BE2C (cell line): ENCODE results near the gene LENEP.

ENCODE experiments used
- DNase-seq: peaks from one replicate; pipeline ENCODE4 v3.0.0-alpha.2; 2020
- H3K27me3 ChIP-seq: fragments of 250-450 bp; sonication (Bioruptor Pico); 2 replicates; pipeline ENCODE4 v1.5.1; 2020; ENCODE audit warnings: mild to moderate bottlenecking
- H3K36me3 ChIP-seq: fragments of 250-450 bp; sonication (Bioruptor Pico); 2 replicates; pipeline ENCODE4 v1.5.1; 2020; ENCODE audit warnings: mild to moderate bottlenecking
- H3K4me1 ChIP-seq: fragments of 250-450 bp; sonication (Bioruptor Pico); 2 replicates; pipeline ENCODE4 v1.5.1; 2020
- H3K4me3 ChIP-seq: 2 replicates; pipeline ENCODE4 v1.5.1; 2011; ENCODE audit warnings: low read depth, low read length
- H3K9me3 ChIP-seq: fragments of 250-450 bp; sonication (Bioruptor Pico); 2 replicates; pipeline ENCODE4 v1.5.1; 2020
- TF ChIP-seq, protein P1 (sequence below): IDR thresholded peaks from 2 replicates; pipeline ENCODE4 v1.5.1; 2012; ENCODE audit warnings: mild to moderate bottlenecking, low read depth, low read length

Gene LENEP

GRCh38 chr1:154955718-154956543 lies 37.5 kb upstream of the LENEP start, which contains the start of gene PBXIP1:
Gene PBXIP1 (minus strand): TSS chr1:154956099. CDS start chr1:154953721, 2,378 bp downstream.
- H3K9me3 ChIP-seq, result no peaks in the 10 kb centered on the region
- no peaks in the 10 kb centered on the region for H3K27me3 ChIP-seq
- H3K4me3 ChIP-seq, result peak within 1 kb of the TSS; percentile 76
- DNase-seq, result peak; percentile 82
- H3K4me1 ChIP-seq, result peaks cover 8% of the 10 kb centered on the region; the same call in 1 of the 2 replicates
- TF ChIP-seq, protein P1, sequence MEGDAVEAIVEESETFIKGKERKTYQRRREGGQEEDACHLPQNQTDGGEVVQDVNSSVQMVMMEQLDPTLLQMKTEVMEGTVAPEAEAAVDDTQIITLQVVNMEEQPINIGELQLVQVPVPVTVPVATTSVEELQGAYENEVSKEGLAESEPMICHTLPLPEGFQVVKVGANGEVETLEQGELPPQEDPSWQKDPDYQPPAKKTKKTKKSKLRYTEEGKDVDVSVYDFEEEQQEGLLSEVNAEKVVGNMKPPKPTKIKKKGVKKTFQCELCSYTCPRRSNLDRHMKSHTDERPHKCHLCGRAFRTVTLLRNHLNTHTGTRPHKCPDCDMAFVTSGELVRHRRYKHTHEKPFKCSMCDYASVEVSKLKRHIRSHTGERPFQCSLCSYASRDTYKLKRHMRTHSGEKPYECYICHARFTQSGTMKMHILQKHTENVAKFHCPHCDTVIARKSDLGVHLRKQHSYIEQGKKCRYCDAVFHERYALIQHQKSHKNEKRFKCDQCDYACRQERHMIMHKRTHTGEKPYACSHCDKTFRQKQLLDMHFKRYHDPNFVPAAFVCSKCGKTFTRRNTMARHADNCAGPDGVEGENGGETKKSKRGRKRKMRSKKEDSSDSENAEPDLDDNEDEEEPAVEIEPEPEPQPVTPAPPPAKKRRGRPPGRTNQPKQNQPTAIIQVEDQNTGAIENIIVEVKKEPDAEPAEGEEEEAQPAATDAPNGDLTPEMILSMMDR, result no peak
- H3K36me3 ChIP-seq, result peaks cover 14% of the 10 kb centered on the region

- TF ChIP-seq, protein P1, result no peak
- Histone ChIP-seq H3K27me3 (no peaks in the 10 kb centered on the region), H3K36me3 (peaks cover 14% of the 10 kb centered on the region), H3K4me1 (peaks cover 8% of the 10 kb centered on the region; the same call in 1 of the 2 replicates), H3K4me3 (peak overlapping the region; percentile 76), H3K9me3 (no peaks in the 10 kb centered on the region)
- no peak for DNase-seq
Observed at GRCh38 chr1:154956544-154956941, 36.8 kb upstream of the LENEP start.

DNA sequence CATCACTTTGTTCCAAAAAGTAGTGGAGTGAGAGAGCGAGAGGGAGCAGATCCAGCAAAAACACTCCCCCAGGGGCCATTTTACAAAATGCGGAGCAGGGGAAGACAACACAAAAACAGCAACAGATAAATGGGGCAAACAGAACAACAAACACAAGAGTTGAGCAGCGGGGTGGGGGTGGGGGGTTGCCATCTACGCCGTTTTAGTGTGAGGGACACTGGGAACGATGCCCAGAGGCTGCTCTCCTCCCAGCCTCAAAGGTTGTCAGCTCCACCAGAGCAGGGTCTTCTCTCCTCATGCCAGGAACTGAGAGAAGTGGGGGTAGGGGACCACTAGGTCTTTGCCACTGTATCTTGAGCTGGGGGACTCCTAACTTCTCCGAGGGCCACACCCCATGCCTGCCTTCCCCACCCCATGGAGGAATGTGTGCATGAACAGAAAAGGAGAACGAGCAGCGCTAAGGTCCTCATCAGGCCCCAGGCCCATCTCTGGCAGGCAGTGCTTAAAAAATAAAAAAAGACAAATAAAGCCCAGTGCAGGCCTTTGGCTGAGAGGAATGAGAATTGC lies 36.2 kb upstream of the LENEP start:
- DNase-seq, result no peak
- Histone ChIP-seq H3K4me1 (peaks cover 8% of the 10 kb centered on the region; the same call in 1 of the 2 replicates), H3K27me3 (no peaks in the 10 kb centered on the region), H3K9me3 (no peaks in the 10 kb centered on the region), H3K36me3 (peaks cover 14% of the 10 kb centered on the region), H3K4me3 (no peak overlapping the region)
- TF ChIP-seq, protein P1, result no peak

DNA sequence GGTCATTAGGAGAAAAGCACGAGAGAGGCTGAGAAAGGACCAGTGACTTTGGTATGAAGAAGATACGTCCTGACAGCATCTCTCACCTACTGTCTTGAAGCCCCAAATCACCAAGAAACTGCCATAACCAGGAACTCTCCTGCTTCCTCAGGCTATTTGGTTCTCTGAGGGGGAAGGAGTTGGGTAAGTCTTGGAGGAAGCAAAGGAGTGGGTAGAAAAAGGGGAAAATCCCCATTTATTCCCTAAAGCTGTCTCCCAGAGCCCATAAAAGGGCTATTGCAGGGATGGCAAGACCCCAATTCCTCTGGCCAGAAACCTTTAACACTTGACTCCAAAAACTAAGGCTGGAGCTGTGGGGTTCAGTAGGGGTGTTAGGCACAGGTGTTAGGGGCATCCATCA lies 35.4 kb upstream of the LENEP start:
- no peak for DNase-seq
- Histone ChIP-seq H3K9me3 (no peaks in the 10 kb centered on the region), H3K4me3 (no peak overlapping the region), H3K4me1 (peaks cover 11% of the 10 kb centered on the region), H3K27me3 (no peaks in the 10 kb centered on the region), H3K36me3 (peaks cover 14% of the 10 kb centered on the region)
- TF ChIP-seq, protein P1, result no peak

- TF ChIP-seq, protein P1, result no peak
- Histone ChIP-seq H3K9me3 (no peaks in the 10 kb centered on the region), H3K36me3 (peaks cover 14% of the 10 kb centered on the region), H3K4me1 (peaks cover 11% of the 10 kb centered on the region), H3K27me3 (no peaks in the 10 kb centered on the region), H3K4me3 (no peak overlapping the region)
- no peak for DNase-seq
Observed at GRCh38 chr1:154958681-154959425, 34.5 kb upstream of the LENEP start.
